ENCODE data around the gene EIF2B5. TPM values are rescaled to one million over a fixed set of nuclear protein-coding genes. Genes with fewer than 3 reads are reported as not detected.

The EIF2B5 gene
- total and polyA plus RNA-seq, 9 of the 15 experiments (the other 6 are each of a cell fraction or from before 2014, with no cell fraction given) = 19.1 to 92.4 (median 74.0) TPM

DNA sequence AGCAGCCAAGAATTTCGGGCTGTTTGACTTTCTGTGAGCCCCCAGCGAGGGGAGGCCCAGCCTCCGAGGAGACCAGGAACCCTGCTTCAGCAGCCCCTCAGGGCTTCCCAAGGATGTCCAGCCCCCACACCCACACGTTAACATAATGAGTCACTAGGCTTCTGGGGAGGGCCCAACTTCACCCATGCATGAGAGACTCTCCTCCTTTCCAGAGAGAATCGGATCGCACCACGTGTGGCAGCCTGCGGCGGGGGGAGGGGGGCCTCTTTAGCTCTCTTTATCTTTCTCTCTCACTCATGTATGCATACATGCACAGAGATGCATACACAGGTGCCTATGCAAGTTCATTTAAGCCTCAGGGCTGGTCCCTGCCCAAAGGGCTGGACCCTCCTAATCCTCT lies 36.4 kb downstream of the EIF2B5 start:
- DNase-seq (ENCODE audit: extremely low read depth in 1 of 4, low spot score in 3 of 4) = peak; percentile 71 to 84 (median 79)
- FAIRE-seq = peak; percentile 65
- in situ Hi-C loops (cut with MboI) (no loop called here), intact Hi-C loops (cut with micrococcal nuclease) (loop anchor here (5.0 kb wide), 2 partner anchors 34 to 126 kb away; partner anchors contain the start of genes EIF2B5 and PSMD2)
- WGBS (ENCODE audit: insufficient coverage, low coverage, missing lambda C conversion rate) = 25% methylated on average over 8 of the region's 9 CpGs
- Histone ChIP-seq H3K4me3 (no peak overlapping the region), H3K4me2 (ENCODE audit: insufficient read depth, low read length) (peak overlapping the region; percentile 10; the same call in 1 of the 2 replicates), H3K4me1 (replicated peaks in 1 of 2; ENCODE audit: control insufficient read depth in 2 of 2, insufficient read depth in 2 of 2, low read length in 2 of 2) (peaks cover 31 to 32% of the 10 kb centered on the region in 2 experiments; a peak in 4 of 5 replicates), H2AFZ (ENCODE audit: low read depth, low read length) (no peak overlapping the region), H3K9me1 (ENCODE audit: control insufficient read depth, insufficient read depth, low read length) (no peaks in the 10 kb centered on the region), H3K9ac (ENCODE audit: insufficient read depth in 1 of 2, low read depth in 2 of 2, low read length in 2 of 2) (peak overlapping the region; percentile 16 to 65; a peak in 3 of 4 replicates), H4K20me1 (replicated peaks; ENCODE audit: control insufficient read depth, insufficient read depth, low read length) (0 out of 2 replicates have a peak, but pooled peaks cover under 1% of the 10 kb centered on the region), H3K9me3 (replicated peaks; ENCODE audit: control insufficient read depth, insufficient read depth, low read depth, low read length) (no peaks in the 10 kb centered on the region), H3K79me2 (ENCODE audit: control insufficient read depth, insufficient read depth, low read length) (peaks cover 21% of the 10 kb centered on the region), H3K27ac (ENCODE audit: extremely low read depth, low read depth, low read length) (peak overlapping the region; percentile 56; the same call in 2 of the 3 replicates), H3K36me3 (ENCODE audit: control insufficient read depth, insufficient read depth, low read length) (peaks cover 68% of the 10 kb centered on the region), H3K27me3 (ENCODE audit: control insufficient read depth in 2 of 2, insufficient read depth in 2 of 2, low read length in 2 of 2) (no peaks in the 10 kb centered on the region)
- ATAC-seq = peak; percentile 3; the same call in 2 of the 3 replicates
- ChIA-PET CTCF (ENCODE audit: low intra/inter-chr PET ratio) (no interaction called here), POLR2A (interaction anchor here (1.1 to 3.6 kb wide), 4 partner anchors 13 to 27 kb away, joined by 5 to 27 read pairs (median 6); partner anchors contain the start of genes ABCF3 and DVL3)
- BruUV-seq (replicated peaks) = no TSS peak
- TF ChIP-seq ZNF282 (CRISPR knock-in tag; IDR thresholded peaks at IDR 0.05) (no peak), ELF4 (CRISPR knock-in tag; IDR thresholded peaks at IDR 0.05) (no peak), COPS2 (conservative IDR thresholded peaks at IDR 0.05) (no peak), ZNF384 (IDR thresholded peaks at IDR 0.05; ENCODE audit: low read depth, low read length) (no peak), NFE2 (IDR thresholded peaks at IDR 0.05; ENCODE audit: low read depth) (no peak), ZNF551 (CRISPR knock-in tag; IDR thresholded peaks at IDR 0.05) (no peak), RBM14 (IDR thresholded peaks at IDR 0.05; ENCODE audit: borderline replicate concordance, insufficient read depth, low read depth, low read length) (no peak), ZNF124 (CRISPR knock-in tag; IDR thresholded peaks at IDR 0.05) (no peak), FOSL1 (tag; conservative IDR thresholded peaks at IDR 0.05) (peak; percentile 71), KDM5B (IDR thresholded peaks at IDR 0.05; ENCODE audit: insufficient replicate concordance, low read depth, low read length) (no peak), ZNF445 (CRISPR knock-in tag; IDR thresholded peaks at IDR 0.05; ENCODE audit: low read depth) (no peak), RBM25 (IDR thresholded peaks at IDR 0.05; ENCODE audit: low read depth, low read length, severe bottlenecking) (no peak), HIVEP1 (CRISPR knock-in tag; IDR thresholded peaks at IDR 0.05) (no peak), PHB2 (IDR thresholded peaks at IDR 0.05; ENCODE audit: low read depth) (no peak), KAT8 (IDR thresholded peaks at IDR 0.05; ENCODE audit: low read depth) (no peak), TCF7 (IDR thresholded peaks at IDR 0.05; ENCODE audit: borderline replicate concordance) (no peak)
- TF ChIP-seq, protein P1, sequence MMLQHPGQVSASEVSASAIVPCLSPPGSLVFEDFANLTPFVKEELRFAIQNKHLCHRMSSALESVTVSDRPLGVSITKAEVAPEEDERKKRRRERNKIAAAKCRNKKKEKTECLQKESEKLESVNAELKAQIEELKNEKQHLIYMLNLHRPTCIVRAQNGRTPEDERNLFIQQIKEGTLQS (IDR thresholded peaks at IDR 0.05) = peak; percentile 61
- TF ChIP-seq, protein P1 (CRISPR knock-in tag; conservative IDR thresholded peaks at IDR 0.05) = no peak
- TF ChIP-seq, protein P2, sequence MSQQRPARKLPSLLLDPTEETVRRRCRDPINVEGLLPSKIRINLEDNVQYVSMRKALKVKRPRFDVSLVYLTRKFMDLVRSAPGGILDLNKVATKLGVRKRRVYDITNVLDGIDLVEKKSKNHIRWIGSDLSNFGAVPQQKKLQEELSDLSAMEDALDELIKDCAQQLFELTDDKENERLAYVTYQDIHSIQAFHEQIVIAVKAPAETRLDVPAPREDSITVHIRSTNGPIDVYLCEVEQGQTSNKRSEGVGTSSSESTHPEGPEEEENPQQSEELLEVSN (IDR thresholded peaks at IDR 0.05; ENCODE audit: borderline replicate concordance in 1 of 2, extremely low read depth in 1 of 2, insufficient read depth in 1 of 2, insufficient read length in 1 of 2, low read depth in 1 of 2, low read length in 1 of 2, poor library complexity in 1 of 2, severe bottlenecking in 1 of 2) = no peak
- TF ChIP-seq, protein P3, sequence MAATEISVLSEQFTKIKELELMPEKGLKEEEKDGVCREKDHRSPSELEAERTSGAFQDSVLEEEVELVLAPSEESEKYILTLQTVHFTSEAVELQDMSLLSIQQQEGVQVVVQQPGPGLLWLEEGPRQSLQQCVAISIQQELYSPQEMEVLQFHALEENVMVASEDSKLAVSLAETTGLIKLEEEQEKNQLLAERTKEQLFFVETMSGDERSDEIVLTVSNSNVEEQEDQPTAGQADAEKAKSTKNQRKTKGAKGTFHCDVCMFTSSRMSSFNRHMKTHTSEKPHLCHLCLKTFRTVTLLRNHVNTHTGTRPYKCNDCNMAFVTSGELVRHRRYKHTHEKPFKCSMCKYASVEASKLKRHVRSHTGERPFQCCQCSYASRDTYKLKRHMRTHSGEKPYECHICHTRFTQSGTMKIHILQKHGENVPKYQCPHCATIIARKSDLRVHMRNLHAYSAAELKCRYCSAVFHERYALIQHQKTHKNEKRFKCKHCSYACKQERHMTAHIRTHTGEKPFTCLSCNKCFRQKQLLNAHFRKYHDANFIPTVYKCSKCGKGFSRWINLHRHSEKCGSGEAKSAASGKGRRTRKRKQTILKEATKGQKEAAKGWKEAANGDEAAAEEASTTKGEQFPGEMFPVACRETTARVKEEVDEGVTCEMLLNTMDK (IDR thresholded peaks at IDR 0.05; ENCODE audit: borderline replicate concordance, insufficient read depth, low read depth, low read length, poor library complexity, severe bottlenecking) = no peak
